Ishikawa (cell line): ENCODE results near the gene RAX.

Source experiments
- CEBPB ChIP-seq: IDR thresholded peaks from 2 replicates; pipeline ENCODE4 v1.6.1; 2012
- EP300 ChIP-seq: IDR thresholded peaks from 2 replicates; pipeline ENCODE4 v1.6.1; 2012; ENCODE audit warnings: borderline replicate concordance
- FOXM1 ChIP-seq: IDR thresholded peaks from 2 replicates; pipeline ENCODE4 v1.6.1; 2012; ENCODE audit warnings: low read depth, borderline replicate concordance
- MAX ChIP-seq: IDR thresholded peaks from 2 replicates; pipeline ENCODE4 v1.6.1; 2012
- NFIC ChIP-seq: IDR thresholded peaks from 2 replicates; pipeline ENCODE4 v1.6.1; 2012
- RAD21 ChIP-seq: IDR thresholded peaks from 2 replicates; pipeline ENCODE4 v1.6.1; 2012; ENCODE audit warnings: low read depth
- TCF12 ChIP-seq: IDR thresholded peaks from 2 replicates; pipeline ENCODE4 v1.6.1; 2012; ENCODE audit warnings: low read depth
- TEAD4 ChIP-seq: IDR thresholded peaks from 2 replicates; pipeline ENCODE4 v1.6.1; 2012
- YY1 ChIP-seq: IDR thresholded peaks from 2 replicates; pipeline ENCODE4 v1.6.1; 2012; ENCODE audit warnings: low read depth
- TF ChIP-seq, protein P1 (sequence below): IDR thresholded peaks from 2 replicates; pipeline ENCODE4 v1.6.1; 2012; ENCODE audit warnings: low read depth, mild to moderate bottlenecking
- TF ChIP-seq, protein P2 (sequence below): IDR thresholded peaks from 2 replicates; pipeline ENCODE4 v1.6.1; 2012

- TF ChIP-seq EP300 (no peak), TCF12 (no peak), TEAD4 (no peak), NFIC (no peak), RAD21 (no peak), YY1 (no peak), FOXM1 (no peak), CEBPB (no peak), MAX (no peak)
- TF ChIP-seq, protein P1, sequence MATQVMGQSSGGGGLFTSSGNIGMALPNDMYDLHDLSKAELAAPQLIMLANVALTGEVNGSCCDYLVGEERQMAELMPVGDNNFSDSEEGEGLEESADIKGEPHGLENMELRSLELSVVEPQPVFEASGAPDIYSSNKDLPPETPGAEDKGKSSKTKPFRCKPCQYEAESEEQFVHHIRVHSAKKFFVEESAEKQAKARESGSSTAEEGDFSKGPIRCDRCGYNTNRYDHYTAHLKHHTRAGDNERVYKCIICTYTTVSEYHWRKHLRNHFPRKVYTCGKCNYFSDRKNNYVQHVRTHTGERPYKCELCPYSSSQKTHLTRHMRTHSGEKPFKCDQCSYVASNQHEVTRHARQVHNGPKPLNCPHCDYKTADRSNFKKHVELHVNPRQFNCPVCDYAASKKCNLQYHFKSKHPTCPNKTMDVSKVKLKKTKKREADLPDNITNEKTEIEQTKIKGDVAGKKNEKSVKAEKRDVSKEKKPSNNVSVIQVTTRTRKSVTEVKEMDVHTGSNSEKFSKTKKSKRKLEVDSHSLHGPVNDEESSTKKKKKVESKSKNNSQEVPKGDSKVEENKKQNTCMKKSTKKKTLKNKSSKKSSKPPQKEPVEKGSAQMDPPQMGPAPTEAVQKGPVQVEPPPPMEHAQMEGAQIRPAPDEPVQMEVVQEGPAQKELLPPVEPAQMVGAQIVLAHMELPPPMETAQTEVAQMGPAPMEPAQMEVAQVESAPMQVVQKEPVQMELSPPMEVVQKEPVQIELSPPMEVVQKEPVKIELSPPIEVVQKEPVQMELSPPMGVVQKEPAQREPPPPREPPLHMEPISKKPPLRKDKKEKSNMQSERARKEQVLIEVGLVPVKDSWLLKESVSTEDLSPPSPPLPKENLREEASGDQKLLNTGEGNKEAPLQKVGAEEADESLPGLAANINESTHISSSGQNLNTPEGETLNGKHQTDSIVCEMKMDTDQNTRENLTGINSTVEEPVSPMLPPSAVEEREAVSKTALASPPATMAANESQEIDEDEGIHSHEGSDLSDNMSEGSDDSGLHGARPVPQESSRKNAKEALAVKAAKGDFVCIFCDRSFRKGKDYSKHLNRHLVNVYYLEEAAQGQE = no peak
- TF ChIP-seq, protein P2, sequence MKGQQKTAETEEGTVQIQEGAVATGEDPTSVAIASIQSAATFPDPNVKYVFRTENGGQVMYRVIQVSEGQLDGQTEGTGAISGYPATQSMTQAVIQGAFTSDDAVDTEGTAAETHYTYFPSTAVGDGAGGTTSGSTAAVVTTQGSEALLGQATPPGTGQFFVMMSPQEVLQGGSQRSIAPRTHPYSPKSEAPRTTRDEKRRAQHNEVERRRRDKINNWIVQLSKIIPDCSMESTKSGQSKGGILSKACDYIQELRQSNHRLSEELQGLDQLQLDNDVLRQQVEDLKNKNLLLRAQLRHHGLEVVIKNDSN = no peak
Observed at GRCh38 chr18:59264651-59265245, 8.5 kb downstream of the RAX start.
